Neural cell (in vitro differentiated cells): Measurements from ENCODE around the gene CSMD2. TPM values are rescaled to one million over a fixed set of nuclear protein-coding genes. Genes with fewer than 3 reads are reported as not detected.

ENCODE experiments used
- H2AFZ ChIP-seq: fragments of 200-600, 300-800 bp; sonication (generic), shearing (Covaris generic); 2 replicates; pipeline ENCODE4 v1.6.0; 2014; ENCODE audit warnings: low read depth, mild to moderate bottlenecking, antibody characterized with exemption, low read length, moderate library complexity
- H3F3A ChIP-seq: fragments of 200-600 bp; shearing (Covaris generic); 2 replicates; pipeline ENCODE4 v1.6.1; 2016; ENCODE audit warnings: mild to moderate bottlenecking, moderate library complexity, mixed read lengths, antibody characterized with exemption, low read length; ENCODE audit not compliant: insufficient read depth, poor library complexity, severe bottlenecking
- H3K27ac ChIP-seq: fragments of 200-600, 300-800 bp; sonication (generic), shearing (Covaris generic); 2 replicates; pipeline ENCODE4 v1.5.1; 2014; ENCODE audit warnings: mild to moderate bottlenecking, low read length, moderate library complexity
- H3K27me3 ChIP-seq: fragments of 300-800, 200-600 bp; sonication (generic), shearing (Covaris generic); 2 replicates; pipeline ENCODE4 v1.6.0; 2014; ENCODE audit warnings: mild to moderate bottlenecking, low read depth, low read length, moderate library complexity; ENCODE audit not compliant: insufficient read depth
- H3K36me3 ChIP-seq: fragments of 300-800, 200-600 bp; sonication (generic), shearing (Covaris generic); 2 replicates; pipeline ENCODE4 v1.5.1; 2014; ENCODE audit warnings: mild to moderate bottlenecking, antibody characterized with exemption, low read length, moderate library complexity; ENCODE audit not compliant: insufficient read depth
- H3K4me2 ChIP-seq: fragments of 300-800, 200-600 bp; sonication (generic), shearing (Covaris generic); 2 replicates; pipeline ENCODE4 v1.6.0; 2014; ENCODE audit warnings: mild to moderate bottlenecking, low read length
- H3K4me3 ChIP-seq: fragments of 300-800, 200-600 bp; sonication (generic), shearing (Covaris generic); 2 replicates; pipeline ENCODE4 v1.5.1; 2014; ENCODE audit warnings: mild to moderate bottlenecking, low read length, moderate library complexity
- H3K79me2 ChIP-seq: fragments of 200-600 bp; shearing (Covaris generic); replicated peaks from 2 replicates; pipeline ENCODE4 v1.6.0; 2014; ENCODE audit warnings: mild to moderate bottlenecking, low read length, moderate library complexity; ENCODE audit not compliant: insufficient read depth
- H3K9ac ChIP-seq: fragments of 300-800, 200-600 bp; sonication (generic), shearing (Covaris generic); 2 replicates; pipeline ENCODE4 v1.6.1; 2016; ENCODE audit warnings: mild to moderate bottlenecking, low read length, mixed read lengths
- H3K9me2 ChIP-seq: fragments of 200-600 bp; shearing (Covaris generic); 2 replicates; pipeline ENCODE4 v1.6.1; 2016; ENCODE audit warnings: mild to moderate bottlenecking, low read length, mixed read lengths; ENCODE audit not compliant: insufficient read depth
- H3K9me3 ChIP-seq: fragments of 200-600, 300-800 bp; sonication (generic), shearing (Covaris generic); 2 replicates; pipeline ENCODE4 v1.6.1; 2016; ENCODE audit warnings: mild to moderate bottlenecking, mixed run types, low read length, moderate library complexity, mixed read lengths
- H4K20me1 ChIP-seq: fragments of 200-600 bp; shearing (Covaris generic); 2 replicates; pipeline ENCODE4 v1.6.1; 2016; ENCODE audit warnings: mild to moderate bottlenecking, mixed run types; ENCODE audit not compliant: insufficient read depth
- EP300 ChIP-seq: fragments of 450-650 bp; conservative IDR thresholded peaks from 2 replicates; pipeline ENCODE4 v1.6.1; 2014; ENCODE audit warnings: antibody characterized with exemption, mild to moderate bottlenecking, moderate library complexity; ENCODE audit not compliant: poor library complexity, severe bottlenecking
- EZH2 ChIP-seq: fragments of 200-600, 300-800 bp; shearing (Covaris generic), sonication (generic); IDR thresholded peaks from 2 replicates; pipeline ENCODE4 v1.6.1; 2014; ENCODE audit warnings: antibody characterized with exemption, low read length, borderline replicate concordance, mild to moderate bottlenecking; ENCODE audit not compliant: insufficient read depth, poor library complexity, severe bottlenecking
- MXI1 ChIP-seq: fragments of 450-650 bp; conservative IDR thresholded peaks from 2 replicates; pipeline ENCODE4 v1.6.1; 2014; ENCODE audit warnings: antibody characterized with exemption, mild to moderate bottlenecking; ENCODE audit not compliant: poor library complexity, severe bottlenecking
- POLR2AphosphoS5 ChIP-seq: IDR thresholded peaks from 2 replicates; pipeline ENCODE4 v1.6.1; 2012
- RAD21 ChIP-seq: fragments of 450-650 bp; conservative IDR thresholded peaks from 2 replicates; pipeline ENCODE4 v1.6.1; 2014; ENCODE audit warnings: antibody characterized with exemption, mild to moderate bottlenecking, moderate library complexity
- SMC3 ChIP-seq: fragments of 450-650 bp; conservative IDR thresholded peaks from 2 replicates; pipeline ENCODE4 v1.6.1; 2014; ENCODE audit warnings: antibody characterized with exemption, mild to moderate bottlenecking, moderate library complexity; ENCODE audit not compliant: poor library complexity
- TAF1 ChIP-seq: IDR thresholded peaks from 2 replicates; pipeline ENCODE4 v1.6.1; 2012; ENCODE audit warnings: low read depth
- polyA plus RNA-seq: library from polyadenylated mRNA; depleted of rRNA; stranded (reverse); fragments of >200 nt; gene quantifications from 2 replicates; pipeline ENCODE4 v1.2.3, GENCODE V29; 2014
- TF ChIP-seq, protein P1 (sequence below): IDR thresholded peaks from 2 replicates; pipeline ENCODE4 v1.6.1; 2012; ENCODE audit warnings: borderline replicate concordance
- TF ChIP-seq, protein P2 (sequence below): fragments of 450-650 bp; IDR thresholded peaks from 2 replicates; pipeline ENCODE4 v1.5.1; 2014; ENCODE audit warnings: antibody characterized with exemption, mild to moderate bottlenecking, moderate library complexity; ENCODE audit not compliant: poor library complexity, severe bottlenecking

CSMD2 gene
- polyA plus RNA-seq, 1 donor from 2014 or later = 9.6 TPM

DNA sequence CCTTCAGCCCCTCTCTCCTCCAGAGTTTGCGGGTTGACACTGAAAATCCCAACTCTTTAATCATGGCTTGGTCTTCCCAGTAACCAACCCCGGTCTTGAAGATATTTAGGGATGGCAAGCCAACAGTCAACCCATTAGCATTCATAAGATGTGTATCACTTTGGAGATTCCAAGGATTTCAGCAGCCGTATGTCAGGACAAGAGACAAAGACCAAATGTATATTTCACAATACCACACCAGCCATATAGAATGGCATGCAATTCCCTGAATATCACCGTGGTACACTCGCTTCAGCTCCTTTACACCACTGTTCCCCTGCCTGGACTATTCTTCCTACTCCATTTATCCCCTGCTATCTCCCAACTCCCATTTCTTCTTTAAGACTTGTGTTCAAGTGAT is 109.2 kb downstream of the CSMD2 start:
- Histone ChIP-seq H3K4me3 (no peak overlapping the region), H3K27me3 (no peaks in the 10 kb centered on the region), H3K9me3 (no peaks in the 10 kb centered on the region), H2AFZ (no peak overlapping the region), H3K9me2 (no peaks in the 10 kb centered on the region), H3K9ac (no peak overlapping the region), H3K27ac (no peak overlapping the region), H3K4me2 (no peak overlapping the region), H3K36me3 (no peaks in the 10 kb centered on the region), H3F3A (no peaks in the 10 kb centered on the region), H4K20me1 (no peaks in the 10 kb centered on the region), H3K79me2 (no peaks in the 10 kb centered on the region)
- no peak for TF ChIP-seq POLR2AphosphoS5
- TF ChIP-seq, protein P1, sequence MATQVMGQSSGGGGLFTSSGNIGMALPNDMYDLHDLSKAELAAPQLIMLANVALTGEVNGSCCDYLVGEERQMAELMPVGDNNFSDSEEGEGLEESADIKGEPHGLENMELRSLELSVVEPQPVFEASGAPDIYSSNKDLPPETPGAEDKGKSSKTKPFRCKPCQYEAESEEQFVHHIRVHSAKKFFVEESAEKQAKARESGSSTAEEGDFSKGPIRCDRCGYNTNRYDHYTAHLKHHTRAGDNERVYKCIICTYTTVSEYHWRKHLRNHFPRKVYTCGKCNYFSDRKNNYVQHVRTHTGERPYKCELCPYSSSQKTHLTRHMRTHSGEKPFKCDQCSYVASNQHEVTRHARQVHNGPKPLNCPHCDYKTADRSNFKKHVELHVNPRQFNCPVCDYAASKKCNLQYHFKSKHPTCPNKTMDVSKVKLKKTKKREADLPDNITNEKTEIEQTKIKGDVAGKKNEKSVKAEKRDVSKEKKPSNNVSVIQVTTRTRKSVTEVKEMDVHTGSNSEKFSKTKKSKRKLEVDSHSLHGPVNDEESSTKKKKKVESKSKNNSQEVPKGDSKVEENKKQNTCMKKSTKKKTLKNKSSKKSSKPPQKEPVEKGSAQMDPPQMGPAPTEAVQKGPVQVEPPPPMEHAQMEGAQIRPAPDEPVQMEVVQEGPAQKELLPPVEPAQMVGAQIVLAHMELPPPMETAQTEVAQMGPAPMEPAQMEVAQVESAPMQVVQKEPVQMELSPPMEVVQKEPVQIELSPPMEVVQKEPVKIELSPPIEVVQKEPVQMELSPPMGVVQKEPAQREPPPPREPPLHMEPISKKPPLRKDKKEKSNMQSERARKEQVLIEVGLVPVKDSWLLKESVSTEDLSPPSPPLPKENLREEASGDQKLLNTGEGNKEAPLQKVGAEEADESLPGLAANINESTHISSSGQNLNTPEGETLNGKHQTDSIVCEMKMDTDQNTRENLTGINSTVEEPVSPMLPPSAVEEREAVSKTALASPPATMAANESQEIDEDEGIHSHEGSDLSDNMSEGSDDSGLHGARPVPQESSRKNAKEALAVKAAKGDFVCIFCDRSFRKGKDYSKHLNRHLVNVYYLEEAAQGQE = no peak
- TF ChIP-seq EP300 = no peak
- no peak for TF ChIP-seq EZH2
- TF ChIP-seq SMC3 = no peak
- TF ChIP-seq MXI1 = no peak
- no peak for TF ChIP-seq RAD21
- no peak for TF ChIP-seq TAF1
- TF ChIP-seq, protein P2, sequence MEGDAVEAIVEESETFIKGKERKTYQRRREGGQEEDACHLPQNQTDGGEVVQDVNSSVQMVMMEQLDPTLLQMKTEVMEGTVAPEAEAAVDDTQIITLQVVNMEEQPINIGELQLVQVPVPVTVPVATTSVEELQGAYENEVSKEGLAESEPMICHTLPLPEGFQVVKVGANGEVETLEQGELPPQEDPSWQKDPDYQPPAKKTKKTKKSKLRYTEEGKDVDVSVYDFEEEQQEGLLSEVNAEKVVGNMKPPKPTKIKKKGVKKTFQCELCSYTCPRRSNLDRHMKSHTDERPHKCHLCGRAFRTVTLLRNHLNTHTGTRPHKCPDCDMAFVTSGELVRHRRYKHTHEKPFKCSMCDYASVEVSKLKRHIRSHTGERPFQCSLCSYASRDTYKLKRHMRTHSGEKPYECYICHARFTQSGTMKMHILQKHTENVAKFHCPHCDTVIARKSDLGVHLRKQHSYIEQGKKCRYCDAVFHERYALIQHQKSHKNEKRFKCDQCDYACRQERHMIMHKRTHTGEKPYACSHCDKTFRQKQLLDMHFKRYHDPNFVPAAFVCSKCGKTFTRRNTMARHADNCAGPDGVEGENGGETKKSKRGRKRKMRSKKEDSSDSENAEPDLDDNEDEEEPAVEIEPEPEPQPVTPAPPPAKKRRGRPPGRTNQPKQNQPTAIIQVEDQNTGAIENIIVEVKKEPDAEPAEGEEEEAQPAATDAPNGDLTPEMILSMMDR = no peak

DNA sequence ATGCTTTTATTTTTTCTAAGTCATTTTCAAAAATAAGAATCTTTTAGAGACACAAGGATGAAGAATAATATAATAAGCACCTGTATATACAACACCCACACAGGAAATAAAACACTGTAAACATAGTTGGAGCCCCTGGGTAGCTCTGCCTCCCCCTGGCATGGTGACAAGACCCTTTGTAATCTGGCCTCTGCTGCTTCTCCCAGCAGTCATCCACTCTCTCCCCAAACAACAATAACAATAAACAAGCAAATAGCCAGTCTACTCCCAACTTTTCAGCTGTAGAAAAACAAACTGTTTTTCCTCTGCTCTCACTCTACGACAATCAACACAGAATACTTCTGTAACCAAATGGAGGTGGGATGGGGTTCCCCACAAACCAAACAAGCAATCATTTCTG is 110.1 kb downstream of the CSMD2 start:
- no peaks in the 10 kb centered on the region for H3F3A ChIP-seq
- H3K36me3 ChIP-seq = no peaks in the 10 kb centered on the region
- H2AFZ ChIP-seq = no peak overlapping the region
- H3K4me3 ChIP-seq = no peak overlapping the region
- H3K9ac ChIP-seq = no peak overlapping the region
- H3K79me2 ChIP-seq = no peaks in the 10 kb centered on the region
- H3K27ac ChIP-seq = no peak overlapping the region
- H3K9me2 ChIP-seq = no peaks in the 10 kb centered on the region
- peaks cover 7% of the 10 kb centered on the region for H3K9me3 ChIP-seq
- H3K27me3 ChIP-seq = no peaks in the 10 kb centered on the region
- TF ChIP-seq RAD21 (no peak), EZH2 (no peak), MXI1 (no peak), EP300 (no peak), TAF1 (no peak), SMC3 (no peak), POLR2AphosphoS5 (no peak)
- TF ChIP-seq, protein P1 = no peak
- TF ChIP-seq, protein P2 = no peak
- no peaks in the 10 kb centered on the region for H4K20me1 ChIP-seq
- no peak overlapping the region for H3K4me2 ChIP-seq
